ENCODE results near the gene EVA1C. TPM values are rescaled to one million over a fixed set of nuclear protein-coding genes. Genes with fewer than 3 reads are reported as not detected.

The EVA1C gene
- total and polyA plus RNA-seq, 2 donors (not counting 3 experiments of a cell fraction or from before 2014, with no cell fraction given) = 22.8 to 38.6 TPM

GRCh38 chr21:32537569-32537881, 125.0 kb downstream of the EVA1C start:
- H3K4me2 ChIP-seq (ENCODE audit: insufficient read depth, low read length) = no peak overlapping the region
- H3K36me3 ChIP-seq (ENCODE audit: control insufficient read depth in 2 of 2, extremely low read depth in 1 of 2, insufficient read depth in 2 of 2, low read length in 2 of 2) = no peaks in the 10 kb centered on the region
- intact Hi-C loops (cut with micrococcal nuclease) = no loop called here
- no peaks in the 10 kb centered on the region for H3K79me2 ChIP-seq (ENCODE audit: control insufficient read depth, insufficient read depth, low read length)
- no peak overlapping the region for H3K4me3 ChIP-seq (replicated peaks in 1 of 3; ENCODE audit: insufficient read depth in 1 of 3, low read depth in 1 of 3, low read length in 3 of 3)
- no TSS peak for BruUV-seq (replicated peaks)
- H2AFZ ChIP-seq (ENCODE audit: low read depth, low read length) = no peak overlapping the region
- no peak for DNase-seq (ENCODE audit: low read depth, low spot score)
- CTCF ChIA-PET = no interaction called here
- no peak overlapping the region for H3K27ac ChIP-seq (ENCODE audit: insufficient read depth, low read depth, low read length)
- no peaks in the 10 kb centered on the region for H3K9me1 ChIP-seq (replicated peaks; ENCODE audit: control insufficient read depth, extremely low read depth, insufficient read depth, low read length)
- no peaks in the 10 kb centered on the region for H4K20me1 ChIP-seq (replicated peaks; ENCODE audit: control insufficient read depth, extremely low read depth, insufficient read depth, low read length)
- POLR2A ChIA-PET = no interaction called here
- FAIRE-seq = no peak
- no peaks in the 10 kb centered on the region for H3K9me3 ChIP-seq (replicated peaks; ENCODE audit: control insufficient read depth, insufficient read depth, low read length)
- no peaks in the 10 kb centered on the region for H3K27me3 ChIP-seq (ENCODE audit: control insufficient read depth in 2 of 2, insufficient read depth in 2 of 2, low read length in 2 of 2)
- no peaks in the 10 kb centered on the region for H3K4me1 ChIP-seq (ENCODE audit: control insufficient read depth, extremely low read depth, insufficient read depth, low read length)
- TF ChIP-seq POLR2A (IDR thresholded peaks at IDR 0.05; ENCODE audit: low read depth, low read length) (no peak), JUN (IDR thresholded peaks at IDR 0.05; ENCODE audit: borderline replicate concordance, insufficient read depth, insufficient read length, low read depth) (no peak), EZH2 (IDR thresholded peaks at IDR 0.05; ENCODE audit: borderline replicate concordance, low read depth, low read length, severe bottlenecking) (no peak), CTCF (IDR thresholded peaks at IDR 0.05; ENCODE audit: extremely low read depth in 1 of 2, insufficient read depth in 1 of 2, low read depth in 1 of 2, low read length in 2 of 2) (no peak), POLR2AphosphoS5 (IDR thresholded peaks at IDR 0.05; ENCODE audit: insufficient read depth, low read depth, low read length) (no peak), MYC (IDR thresholded peaks at IDR 0.05; ENCODE audit: low read depth, low read length) (no peak), FOS (IDR thresholded peaks at IDR 0.05; ENCODE audit: borderline replicate concordance, insufficient read depth, low read length) (no peak), GATA2 (IDR thresholded peaks at IDR 0.05; ENCODE audit: insufficient read depth, insufficient read length, low read depth, low read length) (no peak)
- TF ChIP-seq, protein P1, sequence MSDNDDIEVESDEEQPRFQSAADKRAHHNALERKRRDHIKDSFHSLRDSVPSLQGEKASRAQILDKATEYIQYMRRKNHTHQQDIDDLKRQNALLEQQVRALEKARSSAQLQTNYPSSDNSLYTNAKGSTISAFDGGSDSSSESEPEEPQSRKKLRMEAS (IDR thresholded peaks at IDR 0.05; ENCODE audit: insufficient read depth, insufficient read length) = no peak
- dilution Hi-C loops (cut with MboI; ENCODE audit: extremely low pct_ligation_motif_present, low sequenced_read_pairs) = no loop called here
- H3K9ac ChIP-seq (replicated peaks; ENCODE audit: extremely low read depth, insufficient read depth, low read length) = no peak overlapping the region

Measured in endothelial cell of umbilical vein (primary cell).